Upper lobe of left lung (tissue), 4 donors: Measurements from ENCODE around the gene OR6Y1.

Experiments
- POLR2AphosphoS5 ChIP-seq, 2 donors: sonication (generic); formaldehyde crosslinking; IDR thresholded peaks; one replicate each; pipeline ENCODE4 v1.5.1; 2017; ENCODE audit warnings: antibody characterized with exemption in 2 of 2
- TF ChIP-seq, protein P1 (sequence below), 6 experiments: fragments of 450-650 bp in 4 of 6; fragments of 200-600 bp in 2 of 6; sonication (generic) in 2 of 6; IDR thresholded peaks; one replicate each; pipeline ENCODE4 v1.5.1; 2016 to 2019; ENCODE audit warnings: antibody characterized with exemption in 6 of 6

- TF ChIP-seq POLR2AphosphoS5 (IDR thresholded peaks at IDR 0.05): no peak
- TF ChIP-seq, protein P1, sequence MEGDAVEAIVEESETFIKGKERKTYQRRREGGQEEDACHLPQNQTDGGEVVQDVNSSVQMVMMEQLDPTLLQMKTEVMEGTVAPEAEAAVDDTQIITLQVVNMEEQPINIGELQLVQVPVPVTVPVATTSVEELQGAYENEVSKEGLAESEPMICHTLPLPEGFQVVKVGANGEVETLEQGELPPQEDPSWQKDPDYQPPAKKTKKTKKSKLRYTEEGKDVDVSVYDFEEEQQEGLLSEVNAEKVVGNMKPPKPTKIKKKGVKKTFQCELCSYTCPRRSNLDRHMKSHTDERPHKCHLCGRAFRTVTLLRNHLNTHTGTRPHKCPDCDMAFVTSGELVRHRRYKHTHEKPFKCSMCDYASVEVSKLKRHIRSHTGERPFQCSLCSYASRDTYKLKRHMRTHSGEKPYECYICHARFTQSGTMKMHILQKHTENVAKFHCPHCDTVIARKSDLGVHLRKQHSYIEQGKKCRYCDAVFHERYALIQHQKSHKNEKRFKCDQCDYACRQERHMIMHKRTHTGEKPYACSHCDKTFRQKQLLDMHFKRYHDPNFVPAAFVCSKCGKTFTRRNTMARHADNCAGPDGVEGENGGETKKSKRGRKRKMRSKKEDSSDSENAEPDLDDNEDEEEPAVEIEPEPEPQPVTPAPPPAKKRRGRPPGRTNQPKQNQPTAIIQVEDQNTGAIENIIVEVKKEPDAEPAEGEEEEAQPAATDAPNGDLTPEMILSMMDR (IDR thresholded peaks at IDR 0.05): no peak
Observed at GRCh38 chr1:158547533-158547932, 6.7 kb downstream of the OR6Y1 start.
